ENCODE measurements around the gene C22orf23.

- TF ChIP-seq, protein P1, sequence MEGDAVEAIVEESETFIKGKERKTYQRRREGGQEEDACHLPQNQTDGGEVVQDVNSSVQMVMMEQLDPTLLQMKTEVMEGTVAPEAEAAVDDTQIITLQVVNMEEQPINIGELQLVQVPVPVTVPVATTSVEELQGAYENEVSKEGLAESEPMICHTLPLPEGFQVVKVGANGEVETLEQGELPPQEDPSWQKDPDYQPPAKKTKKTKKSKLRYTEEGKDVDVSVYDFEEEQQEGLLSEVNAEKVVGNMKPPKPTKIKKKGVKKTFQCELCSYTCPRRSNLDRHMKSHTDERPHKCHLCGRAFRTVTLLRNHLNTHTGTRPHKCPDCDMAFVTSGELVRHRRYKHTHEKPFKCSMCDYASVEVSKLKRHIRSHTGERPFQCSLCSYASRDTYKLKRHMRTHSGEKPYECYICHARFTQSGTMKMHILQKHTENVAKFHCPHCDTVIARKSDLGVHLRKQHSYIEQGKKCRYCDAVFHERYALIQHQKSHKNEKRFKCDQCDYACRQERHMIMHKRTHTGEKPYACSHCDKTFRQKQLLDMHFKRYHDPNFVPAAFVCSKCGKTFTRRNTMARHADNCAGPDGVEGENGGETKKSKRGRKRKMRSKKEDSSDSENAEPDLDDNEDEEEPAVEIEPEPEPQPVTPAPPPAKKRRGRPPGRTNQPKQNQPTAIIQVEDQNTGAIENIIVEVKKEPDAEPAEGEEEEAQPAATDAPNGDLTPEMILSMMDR (conservative IDR thresholded peaks at IDR 0.05 in 1 of 2, IDR thresholded peaks at IDR 0.05 in 1 of 2; ENCODE audit: extremely low read depth in 1 of 2, insufficient read depth in 1 of 2, low read depth in 1 of 2, low read length in 2 of 2) = no peak
- TF ChIP-seq EZH2 (IDR thresholded peaks at IDR 0.05; ENCODE audit: borderline replicate concordance, low read length) = no peak
Measured at GRCh38 chr22:37917874-37918548, 35.4 kb downstream of the C22orf23 start.

All from mammary epithelial cell (primary cell).